CD4-positive, alpha-beta memory T cell (primary cell): ENCODE measurements around the gene TDRD7. TPM values are rescaled to one million over a fixed set of nuclear protein-coding genes. Genes with fewer than 3 reads are reported as not detected.

Experiments
- CTCF ChIA-PET: fragments of 350-600 bp; sonication (Branson Sonifier 250); formaldehyde crosslinking; loops from one replicate; lab custom pipeline; 2021; ENCODE audit warnings: inconsistent platforms; ENCODE audit not compliant: partially characterized antibody; lab: Charles Lee
- POLR2A ChIA-PET: fragments of 350-600 bp; sonication (Branson Sonifier 250); formaldehyde crosslinking; loops from one replicate; lab custom pipeline; 2021; ENCODE audit not compliant: partially characterized antibody; lab: Charles Lee
- DNase-seq, 5 donors: peaks; one replicate each; pipeline versions ENCODE4 v3.0.0 to v3.0.0-alpha.2; 2020 to 2022; ENCODE audit warnings: mixed read lengths in 1 of 5
- H3K27ac ChIP-seq: one replicate; pipeline ENCODE4 v1.7.0; 2013; ENCODE audit warnings: low read depth, low read length
- H3K27me3 ChIP-seq: 2 replicates; pipeline ENCODE4 v1.7.0; 2013; ENCODE audit warnings: mild to moderate bottlenecking, low read length, moderate library complexity; ENCODE audit not compliant: insufficient read depth
- H3K36me3 ChIP-seq: 2 replicates; pipeline ENCODE4 v1.7.0; 2013; ENCODE audit warnings: mild to moderate bottlenecking, low read length, moderate library complexity; ENCODE audit not compliant: insufficient read depth
- H3K4me1 ChIP-seq: 2 replicates; pipeline ENCODE4 v1.7.0; 2013; ENCODE audit warnings: mild to moderate bottlenecking, low read length, moderate library complexity; ENCODE audit not compliant: insufficient read depth
- H3K4me3 ChIP-seq, 2 donors: one replicate each; pipeline ENCODE4 v1.7.0; 2013; ENCODE audit warnings: low read length in 2 of 2, mild to moderate bottlenecking in 1 of 2
- H3K9me3 ChIP-seq, 2 donors: one replicate each; pipeline ENCODE4 v1.7.0; 2013; ENCODE audit warnings: low read length in 2 of 2, control low read depth in 1 of 2; ENCODE audit not compliant: control insufficient read depth in 1 of 2
- H3K27ac Mint-ChIP-seq, 7 donors: one replicate each; pipeline ENCODE4 v1.8.0; 2020 to 2021; ENCODE audit warnings: mixed read lengths in 7 of 7, mild to moderate bottlenecking in 6 of 7, inconsistent platforms in 3 of 7, moderate library complexity in 3 of 7
- H3K27me3 Mint-ChIP-seq, 2 donors: one replicate each; pipeline ENCODE4 v1.8.0; 2020 to 2021; ENCODE audit warnings: mixed read lengths in 2 of 2
- H3K36me3 Mint-ChIP-seq, 2 donors: one replicate each; pipeline ENCODE4 v1.8.0; 2020 to 2021; ENCODE audit warnings: mixed read lengths in 2 of 2, inconsistent platforms in 1 of 2, mild to moderate bottlenecking in 1 of 2
- H3K4me1 Mint-ChIP-seq, 4 donors: one replicate each; pipeline ENCODE4 v1.8.0; 2020 to 2021; ENCODE audit warnings: mixed read lengths in 4 of 4, mild to moderate bottlenecking in 1 of 4
- H3K4me3 Mint-ChIP-seq, 8 donors: one replicate each; pipeline ENCODE4 v1.8.0; 2020 to 2021; ENCODE audit warnings: mixed read lengths in 8 of 8, mild to moderate bottlenecking in 7 of 8, moderate library complexity in 6 of 8, inconsistent platforms in 3 of 8
- H3K9me3 Mint-ChIP-seq, 8 donors: one replicate each; pipeline ENCODE4 v1.8.0; 2020 to 2021; ENCODE audit warnings: mixed read lengths in 8 of 8, mild to moderate bottlenecking in 5 of 8, inconsistent platforms in 3 of 8, moderate library complexity in 1 of 8
- intact Hi-C: fragments of 100-400 bp; cut with micrococcal nuclease; formaldehyde crosslinking; loops from one replicate; pipeline ENCODE4 v1.15.1; 2023
- polyA plus RNA-seq, 2 donors: library from polyadenylated mRNA; unstranded; fragments of 300-500 nt; fragmentation: Illumina TruSeq; gene quantifications; one replicate each; pipeline ENCODE4 v1.2.3, GENCODE V29; 2021
- total RNA-seq, 2 experiments: library from RNA; stranded (reverse); gene quantifications; one replicate each; pipeline ENCODE4 v1.2.3, GENCODE V29; 2021

TDRD7 gene
- total RNA-seq (10 to 100 TPM; 12.7 to 13.6 TPM), polyA plus RNA-seq (10 to 100 TPM in 1 of 2 donors, 1 to 10 TPM in 1; 5.6 to 10.1 TPM)

GRCh38 chr9:97411789-97412625 is at the start of gene TDRD7:
Gene TDRD7 (plus strand): TSS chr9:97412096. CDS start chr9:97428466, 16,370 bp downstream.
- peaks cover 21% of the 10 kb centered on the region for H3K4me1 ChIP-seq
- H3K27me3 ChIP-seq, result no peaks in the 10 kb centered on the region
- CTCF ChIA-PET, result interaction anchor here (1.0 to 12.1 kb wide), 17 partner anchors 8 to 558 kb away, joined by 3 to 99 read pairs (median 4); partner anchors contain the start of gene ZNF782
- Mint-ChIP-seq H3K36me3 (peaks cover 0 to 5% of the 10 kb centered on the region in 2 donors), H3K27me3 (peaks cover 5 to 16% of the 10 kb centered on the region in 2 donors), H3K27ac (peak within 1 kb of the TSS; percentile 82 to 96 (median 93)), H3K9me3 (peaks cover 0 to 2% (median 0%) of the 10 kb centered on the region in 8 donors), H3K4me3 (peak within 1 kb of the TSS; percentile 82 to 93 (median 90)), H3K4me1 (peaks cover 23 to 37% (median 32%) of the 10 kb centered on the region in 4 donors)
- no peaks in the 10 kb centered on the region for H3K36me3 ChIP-seq
- intact Hi-C loops, result loop anchor here (1.0 to 2.0 kb wide), 6 partner anchors 90 to 725 kb away; partner anchors contain the start of genes NCBP1, TSTD2 and ZNF782
- no peaks in the 10 kb centered on the region for H3K9me3 ChIP-seq
- POLR2A ChIA-PET, result interaction anchor here (0.7 to 2.8 kb wide), 5 partner anchors 85 to 557 kb away, joined by 3 to 15 read pairs (median 6); partner anchors contain the start of genes NCBP1, TSTD2 and ZNF782
- H3K4me3 ChIP-seq, result peak within 1 kb of the TSS; percentile 38 to 61
- DNase-seq, result peak; percentile 86 to 94 (median 90)
- H3K27ac ChIP-seq, result peak within 1 kb of the TSS; percentile 84

GRCh38 chr9:97362777-97363545 is 48.9 kb upstream of the TDRD7 start:
- Mint-ChIP-seq H3K36me3 (peaks cover 32 to 53% of the 10 kb centered on the region in 2 donors), H3K27ac (peak overlapping the region in 1 of 7 donors; percentile 18), H3K9me3 (peaks cover 0 to 2% (median 0%) of the 10 kb centered on the region in 8 donors), H3K27me3 (no peaks in the 10 kb centered on the region), H3K4me1 (peaks cover 0 to 10% (median 3%) of the 10 kb centered on the region in 4 donors), H3K4me3 (no peak overlapping the region)
- ChIA-PET POLR2A (no interaction called here), CTCF (no interaction called here)
- H3K27me3 ChIP-seq, result no peaks in the 10 kb centered on the region
- intact Hi-C loops, result no loop called here
- no peaks in the 10 kb centered on the region for H3K36me3 ChIP-seq
- no peak for DNase-seq
- no peak overlapping the region for H3K27ac ChIP-seq
- H3K4me3 ChIP-seq, result no peak overlapping the region
- H3K9me3 ChIP-seq, result no peaks in the 10 kb centered on the region
- no peaks in the 10 kb centered on the region for H3K4me1 ChIP-seq

GRCh38 chr9:97363661-97364299 is 48.1 kb upstream of the TDRD7 start:
- ChIA-PET CTCF (no interaction called here), POLR2A (no interaction called here)
- intact Hi-C loops, result no loop called here
- Mint-ChIP-seq H3K27ac (no peak overlapping the region), H3K4me3 (no peak overlapping the region), H3K36me3 (peaks cover 29 to 54% of the 10 kb centered on the region in 2 donors), H3K4me1 (peaks cover 0 to 10% (median 3%) of the 10 kb centered on the region in 4 donors), H3K27me3 (no peaks in the 10 kb centered on the region), H3K9me3 (peaks cover 0 to 7% (median 1%) of the 10 kb centered on the region in 8 donors)
- no peaks in the 10 kb centered on the region for H3K27me3 ChIP-seq
- DNase-seq, result no peak
- no peaks in the 10 kb centered on the region for H3K9me3 ChIP-seq
- H3K36me3 ChIP-seq, result no peaks in the 10 kb centered on the region
- H3K27ac ChIP-seq, result no peak overlapping the region
- H3K4me1 ChIP-seq, result no peaks in the 10 kb centered on the region
- no peak overlapping the region for H3K4me3 ChIP-seq

GRCh38 chr9:97364769-97365490 is 47.0 kb upstream of the TDRD7 start:
- H3K4me1 Mint-ChIP-seq, result peaks cover 0 to 10% (median 3%) of the 10 kb centered on the region in 4 donors
- peaks cover 0 to 11% (median 4%) of the 10 kb centered on the region in 8 donors for H3K9me3 Mint-ChIP-seq
- H3K27me3 ChIP-seq, result no peaks in the 10 kb centered on the region
- no peak overlapping the region for H3K27ac Mint-ChIP-seq
- H3K27me3 Mint-ChIP-seq, result no peaks in the 10 kb centered on the region
- POLR2A ChIA-PET, result no interaction called here
- H3K4me1 ChIP-seq, result no peaks in the 10 kb centered on the region
- H3K4me3 ChIP-seq, result no peak overlapping the region
- no peaks in the 10 kb centered on the region for H3K9me3 ChIP-seq
- peaks cover 34 to 62% of the 10 kb centered on the region in 2 donors for H3K36me3 Mint-ChIP-seq
- H3K4me3 Mint-ChIP-seq, result peak overlapping the region in 1 of 8 donors; percentile 39
- CTCF ChIA-PET, result interaction anchor here (0.6 kb wide), 1 partner anchor 13 kb away, joined by 4 read pairs; no protein-coding TSS in a partner anchor
- no peak overlapping the region for H3K27ac ChIP-seq
- no peak for DNase-seq
- intact Hi-C loops, result no loop called here
- H3K36me3 ChIP-seq, result no peaks in the 10 kb centered on the region

GRCh38 chr9:97365634-97366033 is 46.3 kb upstream of the TDRD7 start:
- no peak for DNase-seq
- Histone ChIP-seq H3K4me3 (no peak overlapping the region), H3K27me3 (no peaks in the 10 kb centered on the region), H3K36me3 (no peaks in the 10 kb centered on the region), H3K9me3 (no peaks in the 10 kb centered on the region), H3K4me1 (no peaks in the 10 kb centered on the region), H3K27ac (no peak overlapping the region)
- ChIA-PET POLR2A (no interaction called here), CTCF (no interaction called here)
- H3K27me3 Mint-ChIP-seq, result no peaks in the 10 kb centered on the region
- peaks cover 38 to 67% of the 10 kb centered on the region in 2 donors for H3K36me3 Mint-ChIP-seq
- H3K4me3 Mint-ChIP-seq, result no peak overlapping the region
- no peak overlapping the region for H3K27ac Mint-ChIP-seq
- H3K4me1 Mint-ChIP-seq, result peaks cover 0 to 10% (median 3%) of the 10 kb centered on the region in 4 donors
- peaks cover 0 to 11% (median 4%) of the 10 kb centered on the region in 8 donors for H3K9me3 Mint-ChIP-seq
- intact Hi-C loops, result no loop called here

- H3K27ac ChIP-seq, result no peak overlapping the region
Observed at GRCh38 chr9:97366476-97366875, 45.4 kb upstream of the TDRD7 start.

More at GRCh38 chr9:97366476-97366875, 45.4 kb upstream of the TDRD7 start:
- Mint-ChIP-seq H3K4me3 (no peak overlapping the region), H3K4me1 (peaks cover 0 to 10% (median 3%) of the 10 kb centered on the region in 4 donors), H3K27ac (no peak overlapping the region), H3K36me3 (peaks cover 39 to 64% of the 10 kb centered on the region in 2 donors), H3K9me3 (peaks cover 0 to 11% (median 4%) of the 10 kb centered on the region in 8 donors), H3K27me3 (no peaks in the 10 kb centered on the region)
- Histone ChIP-seq H3K4me3 (no peak overlapping the region), H3K27me3 (no peaks in the 10 kb centered on the region), H3K9me3 (no peaks in the 10 kb centered on the region), H3K36me3 (no peaks in the 10 kb centered on the region), H3K4me1 (no peaks in the 10 kb centered on the region)
- intact Hi-C loops, result no loop called here
- POLR2A ChIA-PET, result no interaction called here
- CTCF ChIA-PET, result no interaction called here
- DNase-seq, result no peak
